Neural cell (in vitro differentiated cells): ENCODE data around the gene ANKS1A. TPM values are rescaled to one million over a fixed set of nuclear protein-coding genes. Genes with fewer than 3 reads are reported as not detected.
A peak's percentile ranks its signal among the peaks of the same experiment; 100 is the strongest.
"Not testable (repeated sequence)": the region's sequence is repeated elsewhere in the genome, so short reads cannot be mapped to it uniquely, and the experiment has no call there.

Experiments used
- H2AFZ ChIP-seq: fragments of 200-600, 300-800 bp; sonication (generic), shearing (Covaris generic); 2 replicates; pipeline ENCODE4 v1.6.0; 2014; ENCODE audit warnings: low read depth, mild to moderate bottlenecking, antibody characterized with exemption, low read length, moderate library complexity
- H3F3A ChIP-seq: fragments of 200-600 bp; shearing (Covaris generic); 2 replicates; pipeline ENCODE4 v1.6.1; 2016; ENCODE audit warnings: mild to moderate bottlenecking, moderate library complexity, mixed read lengths, antibody characterized with exemption, low read length; ENCODE audit not compliant: insufficient read depth, poor library complexity, severe bottlenecking
- H3K27ac ChIP-seq: fragments of 200-600, 300-800 bp; sonication (generic), shearing (Covaris generic); 2 replicates; pipeline ENCODE4 v1.5.1; 2014; ENCODE audit warnings: mild to moderate bottlenecking, low read length, moderate library complexity
- H3K27me3 ChIP-seq: fragments of 300-800, 200-600 bp; sonication (generic), shearing (Covaris generic); 2 replicates; pipeline ENCODE4 v1.6.0; 2014; ENCODE audit warnings: mild to moderate bottlenecking, low read depth, low read length, moderate library complexity; ENCODE audit not compliant: insufficient read depth
- H3K36me3 ChIP-seq: fragments of 300-800, 200-600 bp; sonication (generic), shearing (Covaris generic); 2 replicates; pipeline ENCODE4 v1.5.1; 2014; ENCODE audit warnings: mild to moderate bottlenecking, antibody characterized with exemption, low read length, moderate library complexity; ENCODE audit not compliant: insufficient read depth
- H3K4me2 ChIP-seq: fragments of 300-800, 200-600 bp; sonication (generic), shearing (Covaris generic); 2 replicates; pipeline ENCODE4 v1.6.0; 2014; ENCODE audit warnings: mild to moderate bottlenecking, low read length
- H3K4me3 ChIP-seq: fragments of 300-800, 200-600 bp; sonication (generic), shearing (Covaris generic); 2 replicates; pipeline ENCODE4 v1.5.1; 2014; ENCODE audit warnings: mild to moderate bottlenecking, low read length, moderate library complexity
- H3K79me2 ChIP-seq: fragments of 200-600 bp; shearing (Covaris generic); replicated peaks from 2 replicates; pipeline ENCODE4 v1.6.0; 2014; ENCODE audit warnings: mild to moderate bottlenecking, low read length, moderate library complexity; ENCODE audit not compliant: insufficient read depth
- H3K9ac ChIP-seq: fragments of 300-800, 200-600 bp; sonication (generic), shearing (Covaris generic); 2 replicates; pipeline ENCODE4 v1.6.1; 2016; ENCODE audit warnings: mild to moderate bottlenecking, low read length, mixed read lengths
- H3K9me2 ChIP-seq: fragments of 200-600 bp; shearing (Covaris generic); 2 replicates; pipeline ENCODE4 v1.6.1; 2016; ENCODE audit warnings: mild to moderate bottlenecking, low read length, mixed read lengths; ENCODE audit not compliant: insufficient read depth
- H3K9me3 ChIP-seq: fragments of 200-600, 300-800 bp; sonication (generic), shearing (Covaris generic); 2 replicates; pipeline ENCODE4 v1.6.1; 2016; ENCODE audit warnings: mild to moderate bottlenecking, mixed run types, low read length, moderate library complexity, mixed read lengths
- H4K20me1 ChIP-seq: fragments of 200-600 bp; shearing (Covaris generic); 2 replicates; pipeline ENCODE4 v1.6.1; 2016; ENCODE audit warnings: mild to moderate bottlenecking, mixed run types; ENCODE audit not compliant: insufficient read depth
- EP300 ChIP-seq: fragments of 450-650 bp; conservative IDR thresholded peaks from 2 replicates; pipeline ENCODE4 v1.6.1; 2014; ENCODE audit warnings: antibody characterized with exemption, mild to moderate bottlenecking, moderate library complexity; ENCODE audit not compliant: poor library complexity, severe bottlenecking
- EZH2 ChIP-seq: fragments of 200-600, 300-800 bp; shearing (Covaris generic), sonication (generic); IDR thresholded peaks from 2 replicates; pipeline ENCODE4 v1.6.1; 2014; ENCODE audit warnings: antibody characterized with exemption, low read length, borderline replicate concordance, mild to moderate bottlenecking; ENCODE audit not compliant: insufficient read depth, poor library complexity, severe bottlenecking
- MXI1 ChIP-seq: fragments of 450-650 bp; conservative IDR thresholded peaks from 2 replicates; pipeline ENCODE4 v1.6.1; 2014; ENCODE audit warnings: antibody characterized with exemption, mild to moderate bottlenecking; ENCODE audit not compliant: poor library complexity, severe bottlenecking
- POLR2AphosphoS5 ChIP-seq: IDR thresholded peaks from 2 replicates; pipeline ENCODE4 v1.6.1; 2012
- RAD21 ChIP-seq: fragments of 450-650 bp; conservative IDR thresholded peaks from 2 replicates; pipeline ENCODE4 v1.6.1; 2014; ENCODE audit warnings: antibody characterized with exemption, mild to moderate bottlenecking, moderate library complexity
- SMC3 ChIP-seq: fragments of 450-650 bp; conservative IDR thresholded peaks from 2 replicates; pipeline ENCODE4 v1.6.1; 2014; ENCODE audit warnings: antibody characterized with exemption, mild to moderate bottlenecking, moderate library complexity; ENCODE audit not compliant: poor library complexity
- TAF1 ChIP-seq: IDR thresholded peaks from 2 replicates; pipeline ENCODE4 v1.6.1; 2012; ENCODE audit warnings: low read depth
- polyA plus RNA-seq: library from polyadenylated mRNA; depleted of rRNA; stranded (reverse); fragments of >200 nt; gene quantifications from 2 replicates; pipeline ENCODE4 v1.2.3, GENCODE V29; 2014
- TF ChIP-seq, protein P1 (sequence below): fragments of 450-650 bp; IDR thresholded peaks from 2 replicates; pipeline ENCODE4 v1.5.1; 2014; ENCODE audit warnings: antibody characterized with exemption, mild to moderate bottlenecking, moderate library complexity; ENCODE audit not compliant: poor library complexity, severe bottlenecking
- TF ChIP-seq, protein P2 (sequence below): IDR thresholded peaks from 2 replicates; pipeline ENCODE4 v1.6.1; 2012; ENCODE audit warnings: borderline replicate concordance

The ANKS1A gene
- polyA plus RNA-seq, 1 donor from 2014 or later, result 22.6 TPM

DNA sequence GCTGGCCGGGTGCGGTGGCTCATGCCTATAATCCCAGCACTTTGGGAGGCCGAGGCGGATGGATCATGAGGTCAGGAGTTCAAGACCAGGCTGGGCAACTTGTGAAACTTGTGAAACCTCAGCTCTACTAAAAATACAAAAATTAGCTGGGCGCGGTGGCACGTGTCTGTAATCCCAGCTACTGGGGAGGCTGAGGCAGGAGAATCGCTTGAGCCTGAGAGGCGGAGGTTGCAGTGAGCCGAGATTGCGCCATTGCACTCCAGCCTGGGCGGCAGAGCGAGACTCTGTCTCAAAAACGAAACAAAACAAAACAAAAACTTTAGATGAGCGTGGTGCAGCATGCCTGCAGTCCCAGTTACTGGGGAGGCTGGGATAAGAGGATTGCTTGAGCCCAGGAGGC is 3.2 kb upstream of the ANKS1A start:
- not testable (repeated sequence) for H3K4me2 ChIP-seq, H3K9me3 ChIP-seq, H3K27ac ChIP-seq, H3K27me3 ChIP-seq, H2AFZ ChIP-seq, H4K20me1 ChIP-seq, H3K9ac ChIP-seq, H3K9me2 ChIP-seq, H3K4me3 ChIP-seq, H3F3A ChIP-seq, H3K36me3 ChIP-seq
- peaks cover 28% of the 10 kb centered on the region for H3K79me2 ChIP-seq

DNA sequence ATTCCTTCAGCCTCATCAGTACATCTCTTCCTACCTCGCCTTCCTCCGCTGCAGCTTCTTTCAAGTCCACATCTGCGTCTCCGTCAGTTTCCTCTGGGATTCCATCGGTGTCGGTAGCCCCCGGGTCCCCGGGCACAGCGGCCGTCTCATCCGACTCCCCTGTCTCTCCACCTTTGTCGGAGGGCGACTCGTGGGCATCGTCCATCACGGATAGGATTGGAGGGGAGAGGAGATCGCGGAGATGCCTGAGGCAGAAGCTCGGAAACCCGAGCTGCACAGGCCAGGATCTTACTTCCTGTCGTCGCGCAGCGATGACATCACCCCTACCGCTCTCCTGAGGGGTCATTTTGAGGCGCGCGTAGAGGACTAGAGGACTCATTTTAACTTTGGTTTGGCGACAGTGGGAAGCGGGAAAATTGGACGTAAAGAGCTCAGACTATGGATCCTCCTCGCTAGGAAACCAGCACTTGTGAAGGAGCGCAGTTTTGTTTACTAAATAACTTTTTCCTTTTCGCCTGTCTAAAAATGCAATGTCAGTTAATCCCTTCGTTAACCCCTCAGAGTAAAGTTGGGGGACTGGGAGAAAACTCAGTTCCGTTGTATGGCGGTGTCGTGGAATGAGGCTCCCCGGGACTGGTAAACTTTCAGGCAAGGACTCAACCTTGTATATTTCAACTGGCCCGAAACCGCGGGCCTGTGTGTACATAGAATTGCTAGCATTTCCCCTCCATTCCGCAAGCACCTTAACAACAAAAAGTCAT is 1.1 kb upstream of the ANKS1A start, which contains the start of gene TAF11:
TAF11 (minus strand) TSS at position 290 of the 761 bp plus-strand sequence; CDS start at position 205, 85 bp downstream.
- peak; percentile 38 for TF ChIP-seq EP300
- no peak for TF ChIP-seq SMC3
- TF ChIP-seq, protein P1, sequence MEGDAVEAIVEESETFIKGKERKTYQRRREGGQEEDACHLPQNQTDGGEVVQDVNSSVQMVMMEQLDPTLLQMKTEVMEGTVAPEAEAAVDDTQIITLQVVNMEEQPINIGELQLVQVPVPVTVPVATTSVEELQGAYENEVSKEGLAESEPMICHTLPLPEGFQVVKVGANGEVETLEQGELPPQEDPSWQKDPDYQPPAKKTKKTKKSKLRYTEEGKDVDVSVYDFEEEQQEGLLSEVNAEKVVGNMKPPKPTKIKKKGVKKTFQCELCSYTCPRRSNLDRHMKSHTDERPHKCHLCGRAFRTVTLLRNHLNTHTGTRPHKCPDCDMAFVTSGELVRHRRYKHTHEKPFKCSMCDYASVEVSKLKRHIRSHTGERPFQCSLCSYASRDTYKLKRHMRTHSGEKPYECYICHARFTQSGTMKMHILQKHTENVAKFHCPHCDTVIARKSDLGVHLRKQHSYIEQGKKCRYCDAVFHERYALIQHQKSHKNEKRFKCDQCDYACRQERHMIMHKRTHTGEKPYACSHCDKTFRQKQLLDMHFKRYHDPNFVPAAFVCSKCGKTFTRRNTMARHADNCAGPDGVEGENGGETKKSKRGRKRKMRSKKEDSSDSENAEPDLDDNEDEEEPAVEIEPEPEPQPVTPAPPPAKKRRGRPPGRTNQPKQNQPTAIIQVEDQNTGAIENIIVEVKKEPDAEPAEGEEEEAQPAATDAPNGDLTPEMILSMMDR, result no peak
- TF ChIP-seq, protein P2, sequence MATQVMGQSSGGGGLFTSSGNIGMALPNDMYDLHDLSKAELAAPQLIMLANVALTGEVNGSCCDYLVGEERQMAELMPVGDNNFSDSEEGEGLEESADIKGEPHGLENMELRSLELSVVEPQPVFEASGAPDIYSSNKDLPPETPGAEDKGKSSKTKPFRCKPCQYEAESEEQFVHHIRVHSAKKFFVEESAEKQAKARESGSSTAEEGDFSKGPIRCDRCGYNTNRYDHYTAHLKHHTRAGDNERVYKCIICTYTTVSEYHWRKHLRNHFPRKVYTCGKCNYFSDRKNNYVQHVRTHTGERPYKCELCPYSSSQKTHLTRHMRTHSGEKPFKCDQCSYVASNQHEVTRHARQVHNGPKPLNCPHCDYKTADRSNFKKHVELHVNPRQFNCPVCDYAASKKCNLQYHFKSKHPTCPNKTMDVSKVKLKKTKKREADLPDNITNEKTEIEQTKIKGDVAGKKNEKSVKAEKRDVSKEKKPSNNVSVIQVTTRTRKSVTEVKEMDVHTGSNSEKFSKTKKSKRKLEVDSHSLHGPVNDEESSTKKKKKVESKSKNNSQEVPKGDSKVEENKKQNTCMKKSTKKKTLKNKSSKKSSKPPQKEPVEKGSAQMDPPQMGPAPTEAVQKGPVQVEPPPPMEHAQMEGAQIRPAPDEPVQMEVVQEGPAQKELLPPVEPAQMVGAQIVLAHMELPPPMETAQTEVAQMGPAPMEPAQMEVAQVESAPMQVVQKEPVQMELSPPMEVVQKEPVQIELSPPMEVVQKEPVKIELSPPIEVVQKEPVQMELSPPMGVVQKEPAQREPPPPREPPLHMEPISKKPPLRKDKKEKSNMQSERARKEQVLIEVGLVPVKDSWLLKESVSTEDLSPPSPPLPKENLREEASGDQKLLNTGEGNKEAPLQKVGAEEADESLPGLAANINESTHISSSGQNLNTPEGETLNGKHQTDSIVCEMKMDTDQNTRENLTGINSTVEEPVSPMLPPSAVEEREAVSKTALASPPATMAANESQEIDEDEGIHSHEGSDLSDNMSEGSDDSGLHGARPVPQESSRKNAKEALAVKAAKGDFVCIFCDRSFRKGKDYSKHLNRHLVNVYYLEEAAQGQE, result peak; percentile 69
- TF ChIP-seq MXI1, result peak; percentile 89
- TF ChIP-seq POLR2AphosphoS5, result peak; percentile 88
- TF ChIP-seq RAD21, result peak; percentile 38
- TF ChIP-seq TAF1, result no peak
- TF ChIP-seq EZH2, result no peak

More for the DNA sequence above, 1.1 kb upstream of the ANKS1A start, which contains the start of gene TAF11:
- H3K4me2 ChIP-seq, result peak within 1 kb of the TSS; percentile 100
- H3K36me3 ChIP-seq, result no peaks in the 10 kb centered on the region
- H3F3A ChIP-seq, result peaks cover 5% of the 10 kb centered on the region
- no peaks in the 10 kb centered on the region for H4K20me1 ChIP-seq
- H3K9ac ChIP-seq, result peak within 1 kb of the TSS; percentile 85
- no peaks in the 10 kb centered on the region for H3K9me2 ChIP-seq
- peak within 1 kb of the TSS; percentile 75 for H3K4me3 ChIP-seq
- peak within 1 kb of the TSS; percentile 82 for H3K27ac ChIP-seq
- no peaks in the 10 kb centered on the region for H3K9me3 ChIP-seq
- H2AFZ ChIP-seq, result peak within 1 kb of the TSS; percentile 85
- peaks cover 35% of the 10 kb centered on the region for H3K79me2 ChIP-seq
- no peaks in the 10 kb centered on the region for H3K27me3 ChIP-seq
